Activated CD4-positive, alpha-beta T cell treated with anti-CD3 and anti-CD28 coated beads for 4 hours (primary cell): Measurements from ENCODE around the gene LMTK3.

ENCODE experiments used
- DNase-seq, 2 donors: peaks; one replicate each; pipeline ENCODE4 v3.0.0-alpha.2; 2020

Gene LMTK3

DNA sequence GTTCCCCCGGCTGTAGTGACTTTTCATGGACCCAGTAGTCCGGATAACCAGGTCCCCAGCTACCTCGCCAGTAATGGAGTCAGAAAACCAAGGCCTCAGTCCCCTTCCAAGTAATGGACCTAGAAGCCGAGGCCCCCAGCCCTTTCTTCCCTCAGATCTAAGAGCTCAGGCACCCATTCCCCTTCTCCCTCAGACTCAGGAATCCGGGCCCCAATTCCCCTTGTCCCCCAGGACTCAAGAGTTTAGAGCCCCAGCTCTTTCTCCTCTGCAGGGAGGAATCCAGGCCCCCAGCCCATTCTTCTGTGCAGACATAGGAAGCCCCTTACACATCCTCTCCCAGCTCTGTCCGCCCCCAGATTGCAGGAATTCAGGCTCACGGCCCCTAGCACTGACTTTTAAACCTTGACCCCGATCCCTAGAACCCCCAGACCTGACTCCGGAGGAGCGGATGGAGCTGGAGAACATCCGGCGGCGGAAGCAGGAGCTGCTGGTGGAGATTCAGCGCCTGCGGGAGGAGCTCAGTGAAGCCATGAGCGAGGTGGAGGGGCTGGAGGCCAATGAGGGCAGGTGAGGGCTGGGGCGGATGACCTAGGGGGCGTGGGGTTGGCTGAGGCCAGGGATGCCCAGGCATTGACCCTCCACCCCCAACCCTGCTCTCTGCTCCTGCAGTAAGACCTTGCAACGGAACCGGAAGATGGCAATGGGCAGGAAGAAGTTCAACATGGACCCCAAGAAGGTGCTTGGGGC lies 41.5 kb downstream of the LMTK3 start:
- no peak for DNase-seq

DNA sequence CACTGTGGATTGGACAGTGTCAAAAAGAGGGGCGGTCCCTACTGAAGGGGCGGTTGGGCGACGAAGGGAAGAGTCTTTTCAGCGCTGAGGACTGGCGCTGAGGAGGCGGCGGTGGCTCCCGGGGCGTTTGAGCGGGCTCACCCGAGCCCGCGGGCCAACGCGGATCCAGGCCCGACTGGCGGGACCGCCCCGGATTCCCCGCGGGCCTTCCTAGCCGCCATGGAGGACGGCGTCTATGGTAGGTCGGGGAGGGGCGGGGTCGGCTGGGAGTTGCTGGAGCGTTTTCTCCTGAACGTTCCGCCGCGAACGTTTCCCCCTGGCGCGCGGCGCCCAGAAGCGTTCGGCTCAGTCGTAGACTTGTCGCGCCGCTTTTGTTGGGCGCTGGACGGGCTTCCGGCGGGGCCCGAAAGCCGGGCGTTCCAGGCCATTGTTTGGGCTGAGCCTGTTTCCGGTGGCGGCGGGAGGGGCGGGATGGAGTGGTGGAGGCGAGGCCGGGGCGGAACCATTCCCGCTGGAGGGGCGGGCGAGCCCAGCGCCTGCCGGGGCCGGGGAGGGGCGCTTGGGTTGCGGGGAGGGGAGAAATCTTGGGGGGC lies 42.2 kb downstream of the LMTK3 start, which contains the start of gene CYTH2:
Gene CYTH2, plus strand, starts transcription at position 81 of the 593 bp plus-strand sequence. Its CDS starts 139 bp downstream, at position 220.
- peak; percentile 54 to 56 for DNase-seq

DNA sequence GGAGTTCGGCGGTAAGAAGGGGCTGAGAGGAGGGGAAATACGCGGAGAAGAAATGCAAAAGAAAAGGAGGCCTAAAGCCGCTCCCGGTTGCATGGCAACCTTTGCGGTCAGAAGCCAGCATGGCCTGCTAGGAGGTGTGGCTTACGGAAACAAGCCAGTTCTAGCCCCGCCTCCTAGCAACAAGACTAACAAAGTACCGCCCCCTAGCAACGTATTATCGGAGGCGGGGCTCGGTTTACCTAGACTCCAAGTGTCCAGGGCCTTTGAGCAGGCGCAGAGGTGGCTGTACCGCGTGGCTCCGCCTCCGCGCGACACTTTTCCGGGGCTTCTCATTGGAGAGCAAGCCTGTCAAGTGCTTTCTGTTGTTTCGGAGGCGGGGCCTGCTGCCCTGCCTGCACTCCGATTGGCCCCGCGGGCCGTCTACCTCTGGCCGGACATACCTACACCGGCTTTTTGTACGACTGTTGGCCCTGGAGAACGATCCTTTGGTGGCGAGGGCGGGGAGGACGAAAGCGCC lies 42.8 kb downstream of the LMTK3 start:
- peak; percentile 99 for DNase-seq

DNA sequence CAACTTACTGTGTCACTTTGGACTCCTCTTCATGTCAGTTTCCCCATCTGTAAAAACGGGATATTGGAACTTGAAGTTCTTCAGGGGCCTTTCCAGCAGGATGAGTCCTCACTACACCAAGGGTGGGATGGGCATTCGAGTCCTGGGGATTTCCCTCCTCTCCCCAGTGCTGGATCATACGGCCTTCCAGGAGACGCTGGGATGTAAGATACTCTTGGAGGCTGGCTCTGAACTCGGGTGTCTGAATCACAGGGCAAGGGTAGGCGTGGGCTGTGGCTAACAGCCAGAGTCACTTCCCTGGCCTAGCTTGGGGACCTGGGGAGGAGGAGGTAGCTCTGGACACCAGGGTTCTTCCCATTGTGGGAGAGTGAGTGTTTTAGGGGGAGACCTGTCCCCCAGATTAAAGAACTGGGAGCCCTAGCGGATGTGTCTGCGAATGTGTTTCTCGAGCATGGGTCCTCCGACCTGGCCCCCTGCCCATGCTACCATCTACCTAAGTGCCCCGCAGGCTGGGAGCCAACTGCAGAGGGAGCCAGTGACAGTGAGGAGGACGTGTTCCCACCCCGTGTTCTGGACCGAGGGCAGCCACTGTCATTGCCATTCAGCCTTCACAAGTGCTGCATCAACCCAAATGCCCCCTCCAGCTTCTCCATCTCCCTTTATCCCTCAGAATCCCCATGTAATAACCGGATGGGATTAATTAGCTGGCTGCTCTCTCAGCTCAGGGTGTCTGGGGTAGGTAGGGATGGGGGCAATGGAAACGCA lies 44.9 kb downstream of the LMTK3 start:
- no peak for DNase-seq

DNA sequence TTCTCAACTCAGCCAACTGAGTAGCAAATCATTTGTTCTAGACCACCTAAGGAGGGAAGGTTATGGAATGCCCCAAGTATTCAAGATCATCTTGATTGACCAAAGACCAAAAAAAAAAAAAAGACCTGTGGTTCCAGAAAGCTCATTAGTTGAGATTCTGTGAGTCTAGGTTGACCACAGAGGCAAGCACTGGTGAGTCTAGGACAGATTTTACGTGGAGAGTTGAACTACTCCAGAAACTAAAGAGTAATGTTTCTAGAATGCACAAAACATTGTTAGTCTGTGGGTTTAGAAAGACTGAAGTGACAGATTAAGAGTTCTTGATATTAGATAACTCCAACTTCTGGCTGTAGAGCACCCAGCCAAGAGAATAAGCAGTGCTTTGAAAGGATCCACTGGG lies 46.4 kb downstream of the LMTK3 start:
- DNase-seq: no peak

DNA sequence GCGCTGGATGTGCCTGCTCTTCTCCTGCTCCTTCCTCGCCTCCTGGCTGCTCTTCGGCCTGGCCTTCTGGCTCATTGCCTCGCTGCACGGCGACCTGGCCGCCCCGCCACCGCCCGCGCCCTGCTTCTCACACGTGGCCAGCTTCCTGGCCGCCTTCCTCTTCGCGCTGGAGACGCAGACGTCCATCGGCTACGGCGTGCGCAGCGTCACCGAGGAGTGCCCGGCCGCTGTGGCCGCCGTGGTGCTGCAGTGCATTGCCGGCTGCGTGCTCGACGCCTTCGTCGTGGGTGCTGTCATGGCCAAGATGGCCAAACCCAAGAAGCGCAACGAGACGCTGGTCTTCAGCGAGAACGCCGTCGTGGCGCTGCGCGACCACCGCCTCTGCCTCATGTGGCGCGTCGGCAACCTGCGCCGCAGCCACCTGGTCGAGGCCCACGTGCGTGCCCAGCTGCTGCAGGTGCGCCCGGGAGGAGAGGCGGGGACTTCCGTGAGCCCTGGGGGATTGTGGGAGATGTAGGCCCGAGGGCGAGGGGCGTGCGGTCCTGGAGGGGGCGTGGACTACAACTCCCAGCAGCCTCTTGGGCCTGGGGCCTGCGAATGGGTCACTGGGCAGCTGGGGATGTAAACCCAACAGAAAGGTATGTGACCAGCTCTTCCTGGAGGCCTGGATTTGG lies 49.5 kb downstream of the LMTK3 start:
- no peak for DNase-seq

DNA sequence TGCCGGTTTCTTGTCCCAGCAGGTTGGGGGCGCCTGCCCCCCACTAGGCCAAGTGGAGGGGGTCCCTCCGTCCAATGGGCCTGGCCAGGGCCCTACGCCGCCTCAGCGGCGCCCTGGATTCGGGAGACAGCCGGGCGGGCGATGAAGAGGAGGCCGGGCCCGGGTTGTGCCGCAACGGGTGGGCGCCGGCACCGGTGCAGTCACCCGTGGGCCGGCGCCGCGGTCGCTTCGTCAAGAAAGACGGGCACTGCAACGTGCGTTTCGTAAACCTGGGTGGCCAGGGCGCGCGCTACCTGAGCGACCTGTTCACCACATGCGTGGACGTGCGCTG lies 50.0 kb downstream of the LMTK3 start:
- DNase-seq: no peak

DNA sequence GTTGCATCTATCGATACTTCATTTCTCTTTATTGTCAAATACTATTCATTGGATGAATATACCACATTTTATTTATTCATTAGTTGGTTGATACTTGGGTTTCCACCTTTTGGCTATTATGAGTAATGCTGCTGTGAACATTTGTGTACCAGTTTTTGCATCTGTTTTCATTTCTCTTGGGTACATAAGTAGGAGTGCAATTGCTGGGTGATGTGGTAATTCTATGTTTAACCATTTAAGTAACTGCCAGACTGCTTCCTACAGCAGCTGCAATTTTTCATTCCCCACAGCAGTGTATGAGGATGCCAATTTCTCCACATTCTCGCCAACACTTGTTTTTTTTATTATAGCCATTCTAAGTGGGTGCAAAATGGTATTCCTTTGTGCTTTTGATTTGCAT lies 53.6 kb downstream of the LMTK3 start:
- DNase-seq: no peak

DNA sequence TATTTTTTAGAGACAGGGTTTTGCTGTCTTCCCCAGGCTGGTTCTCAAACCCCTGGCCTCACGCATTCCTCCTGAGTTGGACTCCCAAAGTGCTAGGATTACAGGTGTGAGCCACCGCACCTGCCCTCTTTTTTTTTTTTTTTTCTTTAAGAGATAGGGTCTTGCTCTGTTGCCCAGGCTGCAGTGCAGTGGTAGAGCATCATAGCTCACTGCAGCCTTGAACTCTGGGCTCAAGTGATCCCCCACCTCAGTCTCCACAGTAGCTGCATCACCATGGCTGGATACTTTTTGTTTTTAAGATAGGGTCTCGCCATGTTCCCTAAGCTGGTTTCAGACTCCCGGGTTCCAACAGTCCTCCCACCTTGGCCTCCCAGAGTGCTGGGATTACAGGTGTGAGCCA lies 54.8 kb downstream of the LMTK3 start:
- DNase-seq: no peak

DNA sequence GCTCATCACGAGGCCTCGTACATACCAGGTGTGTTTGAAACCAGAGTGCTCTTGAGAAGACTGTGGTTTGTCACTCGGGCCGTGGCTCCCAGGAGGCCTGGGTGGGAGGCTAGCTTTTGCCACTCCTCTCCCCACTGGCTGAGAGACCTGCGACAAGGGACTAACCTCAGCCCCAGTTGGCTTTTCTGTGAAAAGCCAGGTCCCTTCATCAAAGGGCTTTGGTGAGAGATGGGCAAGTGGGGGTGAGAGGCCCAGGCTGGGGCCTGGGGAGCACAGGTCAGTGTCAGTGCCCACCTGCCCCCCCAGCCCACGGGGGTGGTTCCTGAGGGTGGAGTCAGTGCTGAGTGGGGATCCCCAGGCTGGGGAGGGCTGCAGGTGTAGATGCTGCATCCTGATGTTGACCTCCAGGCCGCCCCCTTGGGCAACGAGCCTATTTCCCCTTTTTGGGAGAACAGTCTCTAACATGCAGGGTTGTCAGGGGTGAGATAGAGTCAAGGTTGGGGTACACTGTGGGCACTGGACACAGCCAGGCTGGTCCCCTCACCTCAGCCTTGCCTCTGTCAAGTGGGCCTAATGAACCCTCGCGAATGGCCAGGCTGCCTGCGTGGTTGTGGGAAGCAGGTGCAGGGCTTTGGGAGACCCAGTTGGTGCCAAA lies 55.6 kb downstream of the LMTK3 start:
- DNase-seq: no peak

DNA sequence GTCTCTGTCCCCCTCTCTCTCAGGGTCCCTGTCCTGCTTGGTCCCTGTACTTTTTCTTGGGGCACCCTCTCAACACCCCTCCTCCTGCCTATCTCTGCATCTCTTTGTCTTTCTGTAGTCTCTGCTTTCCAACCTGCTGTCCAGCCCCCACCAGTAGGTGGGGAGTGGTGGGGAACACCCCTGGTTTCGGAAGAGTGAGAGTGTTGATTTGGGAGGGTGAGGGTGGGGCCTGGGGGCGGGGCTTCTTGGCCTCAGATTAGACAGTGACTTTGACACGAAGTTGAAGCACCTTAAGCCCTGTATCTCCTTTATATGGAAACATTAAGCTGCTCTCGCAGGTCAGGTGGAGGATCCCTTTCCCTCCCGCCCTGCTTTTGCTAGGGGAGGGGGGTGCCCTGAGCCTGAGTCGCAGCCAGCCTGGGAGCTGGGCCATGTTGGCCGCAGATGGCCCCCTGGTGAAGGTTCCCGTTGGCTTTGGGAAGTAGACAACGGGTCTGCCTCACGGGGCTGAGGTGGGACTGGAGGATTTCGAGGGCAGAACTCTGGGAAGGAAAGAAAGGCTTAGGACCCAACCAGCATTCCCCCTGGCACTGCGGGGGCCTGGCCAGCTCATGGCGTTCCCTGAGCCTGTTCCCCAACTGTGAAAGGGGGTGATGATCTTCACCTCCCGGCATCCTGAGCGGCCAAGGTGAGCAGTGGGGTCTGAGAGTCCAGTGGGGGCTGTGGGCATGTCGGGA lies 56.3 kb downstream of the LMTK3 start, which contains the start of gene KCNJ14:
Gene KCNJ14, plus strand, starts transcription at position 404 of the 737 bp plus-strand sequence. CDS start 6,151 bp downstream, outside the sequence.
- DNase-seq: no peak

DNA sequence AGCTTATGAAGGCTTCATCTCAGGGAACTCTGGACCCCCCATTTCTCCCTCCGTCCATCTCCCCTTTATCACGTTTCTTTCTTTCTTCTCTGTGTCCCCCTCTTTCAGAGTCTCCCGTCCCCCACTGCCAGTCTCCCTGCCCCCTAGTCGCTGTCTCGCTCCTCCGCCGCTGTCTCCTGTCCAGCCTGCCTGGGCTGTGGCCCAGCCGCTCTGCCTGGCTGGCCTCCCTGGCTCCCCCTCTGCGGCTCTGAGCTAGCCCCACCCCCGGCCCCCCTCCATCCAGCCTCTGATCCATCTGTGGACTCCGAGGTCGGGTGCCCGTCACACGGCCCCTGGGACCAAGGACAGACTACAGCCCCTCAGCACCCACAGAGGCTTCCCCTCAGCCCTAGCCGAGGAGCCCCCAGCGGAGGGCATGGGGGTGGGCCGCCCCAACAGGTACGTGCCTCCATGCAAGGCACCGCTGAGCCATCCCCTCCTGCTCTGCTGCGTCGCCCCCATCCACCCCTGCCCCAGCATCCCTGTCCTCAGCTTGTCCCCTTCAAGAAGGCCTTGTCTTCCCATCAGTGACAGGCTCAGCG lies 57.4 kb downstream of the LMTK3 start:
- DNase-seq: no peak

DNA sequence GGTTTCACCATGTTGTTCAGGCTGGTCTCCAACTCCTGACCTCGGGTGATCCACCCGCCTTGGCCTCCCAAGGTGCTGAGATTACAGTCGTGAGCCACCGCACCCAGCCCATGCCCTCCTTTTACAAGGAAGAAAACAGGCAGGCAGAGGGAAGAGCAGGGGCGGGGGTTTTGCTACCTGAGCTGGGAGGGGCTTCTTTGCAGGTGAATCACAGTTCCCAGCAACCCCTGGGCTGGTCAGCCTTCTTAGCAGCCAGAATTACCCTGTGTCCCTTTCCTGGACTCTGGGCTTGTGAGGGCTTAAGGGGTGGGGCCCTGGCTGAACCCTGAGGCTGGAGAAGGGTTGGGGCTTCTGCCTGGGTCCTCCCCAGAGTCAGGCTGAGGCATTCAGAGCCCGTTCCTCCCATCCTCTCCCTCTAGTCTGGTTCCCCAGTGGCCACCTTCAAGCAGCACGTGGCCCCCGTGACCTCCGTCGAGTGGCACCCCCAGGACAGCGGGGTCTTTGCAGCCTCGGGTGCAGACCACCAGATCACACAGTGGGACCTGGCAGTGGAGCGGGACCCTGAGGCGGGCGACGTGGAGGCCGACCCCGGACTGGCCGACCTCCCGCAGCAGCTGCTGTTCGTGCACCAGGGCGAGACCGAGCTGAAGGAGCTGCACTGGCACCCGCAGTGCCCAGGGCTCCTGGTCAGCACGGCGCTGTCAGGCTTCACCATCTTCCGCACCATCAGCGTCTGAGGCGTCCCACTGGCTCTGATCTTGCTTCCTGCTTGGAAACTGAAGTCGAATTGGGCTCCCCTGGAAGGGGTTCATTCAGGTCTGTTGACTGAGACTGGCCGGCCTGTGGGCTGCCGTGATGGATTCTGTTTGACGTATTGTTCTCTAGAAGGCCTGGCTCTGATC lies 59.1 kb downstream of the LMTK3 start:
- DNase-seq: no peak

DNA sequence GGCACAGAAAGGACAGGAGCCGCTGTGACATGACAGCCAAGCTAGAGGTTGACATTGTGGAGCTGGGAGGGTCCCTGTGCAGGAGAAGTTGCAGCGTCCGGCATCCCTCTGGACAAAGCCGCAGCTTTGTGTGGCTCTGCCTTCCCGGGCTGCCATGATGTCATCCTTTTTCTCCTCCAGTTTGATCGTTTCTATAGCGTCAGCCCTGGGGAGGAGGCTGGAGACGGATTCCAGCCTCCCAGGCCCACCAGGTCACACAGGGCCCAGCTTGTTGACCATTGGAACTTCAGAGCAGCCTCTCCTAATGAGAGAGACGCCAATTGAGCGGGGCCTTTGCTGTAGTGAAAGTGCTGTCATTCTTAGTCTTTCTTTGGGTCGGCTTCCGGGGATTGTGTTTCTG lies 60.0 kb downstream of the LMTK3 start:
- DNase-seq: no peak

DNA sequence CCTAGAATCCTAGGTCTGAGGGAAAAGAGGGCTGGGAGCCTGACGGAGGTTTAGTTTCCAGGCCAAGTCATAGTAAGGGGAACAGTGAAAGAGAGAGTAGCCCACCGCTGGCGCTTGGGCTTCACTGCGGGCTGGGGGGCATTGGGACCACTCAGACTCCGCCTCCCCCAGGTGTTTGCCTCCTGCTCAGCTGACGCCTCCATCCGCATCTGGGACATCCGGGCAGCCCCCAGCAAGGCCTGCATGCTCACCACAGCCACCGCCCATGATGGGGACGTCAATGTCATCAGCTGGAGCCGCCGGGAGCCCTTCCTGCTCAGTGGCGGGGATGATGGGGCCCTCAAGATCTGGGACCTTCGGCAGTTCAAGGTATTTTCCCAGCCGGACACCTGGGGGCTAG lies 60.8 kb downstream of the LMTK3 start:
- no peak for DNase-seq

DNA sequence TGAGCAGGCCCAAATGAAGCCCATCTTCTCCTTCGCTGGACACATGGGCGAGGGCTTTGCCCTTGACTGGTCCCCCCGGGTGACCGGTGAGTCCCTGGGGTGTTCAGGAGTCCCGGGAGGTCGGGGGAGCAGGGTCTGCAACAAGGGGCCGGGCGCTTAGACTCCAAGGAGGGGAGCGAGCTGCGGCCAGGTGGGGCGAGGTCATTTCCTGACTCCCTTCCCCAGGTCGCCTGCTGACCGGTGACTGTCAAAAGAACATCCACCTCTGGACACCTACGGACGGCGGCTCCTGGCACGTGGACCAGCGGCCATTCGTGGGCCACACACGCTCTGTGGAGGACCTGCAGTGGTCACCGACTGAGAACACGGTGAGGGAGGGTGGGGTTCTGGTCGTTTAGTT lies 61.2 kb downstream of the LMTK3 start:
- DNase-seq: no peak

DNA sequence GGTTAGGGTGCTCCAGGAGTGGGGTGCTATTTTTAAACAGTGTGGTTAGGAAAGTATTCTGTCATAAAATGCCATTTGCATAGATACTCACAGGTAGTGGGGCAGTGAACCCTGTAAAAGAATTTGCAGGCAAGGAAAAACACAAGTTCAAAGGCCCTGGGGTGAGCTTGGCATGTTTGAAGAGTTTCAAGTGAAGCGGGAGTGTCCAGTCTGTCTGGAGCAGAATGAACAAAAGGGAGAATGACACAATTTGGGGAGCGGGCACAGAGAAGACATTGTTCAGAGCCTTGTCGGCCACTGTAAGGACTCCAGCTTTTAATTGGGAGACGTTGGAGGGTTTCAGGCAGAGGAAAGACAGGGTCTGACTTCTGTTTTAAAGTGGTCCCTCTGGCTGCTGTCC lies 63.1 kb downstream of the LMTK3 start:
- DNase-seq: no peak

DNA sequence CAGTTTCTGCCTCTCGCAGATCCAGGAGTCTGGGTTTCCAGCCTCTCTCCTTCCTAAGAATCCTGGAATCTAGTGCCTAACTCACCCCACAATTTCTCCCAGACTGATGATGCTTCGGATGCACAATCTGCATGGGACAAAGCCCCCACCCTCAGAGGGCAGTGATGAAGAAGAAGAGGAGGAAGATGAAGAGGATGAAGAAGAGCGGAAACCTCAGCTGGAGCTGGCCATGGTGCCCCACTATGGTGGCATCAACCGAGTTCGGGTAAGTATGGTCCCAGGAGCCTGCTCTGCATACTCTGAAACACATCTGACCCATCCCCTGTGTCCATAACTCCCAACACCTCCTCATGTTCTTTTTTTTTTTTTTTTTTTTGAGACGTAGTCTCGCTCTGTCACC lies 65.1 kb downstream of the LMTK3 start:
- no peak for DNase-seq

DNA sequence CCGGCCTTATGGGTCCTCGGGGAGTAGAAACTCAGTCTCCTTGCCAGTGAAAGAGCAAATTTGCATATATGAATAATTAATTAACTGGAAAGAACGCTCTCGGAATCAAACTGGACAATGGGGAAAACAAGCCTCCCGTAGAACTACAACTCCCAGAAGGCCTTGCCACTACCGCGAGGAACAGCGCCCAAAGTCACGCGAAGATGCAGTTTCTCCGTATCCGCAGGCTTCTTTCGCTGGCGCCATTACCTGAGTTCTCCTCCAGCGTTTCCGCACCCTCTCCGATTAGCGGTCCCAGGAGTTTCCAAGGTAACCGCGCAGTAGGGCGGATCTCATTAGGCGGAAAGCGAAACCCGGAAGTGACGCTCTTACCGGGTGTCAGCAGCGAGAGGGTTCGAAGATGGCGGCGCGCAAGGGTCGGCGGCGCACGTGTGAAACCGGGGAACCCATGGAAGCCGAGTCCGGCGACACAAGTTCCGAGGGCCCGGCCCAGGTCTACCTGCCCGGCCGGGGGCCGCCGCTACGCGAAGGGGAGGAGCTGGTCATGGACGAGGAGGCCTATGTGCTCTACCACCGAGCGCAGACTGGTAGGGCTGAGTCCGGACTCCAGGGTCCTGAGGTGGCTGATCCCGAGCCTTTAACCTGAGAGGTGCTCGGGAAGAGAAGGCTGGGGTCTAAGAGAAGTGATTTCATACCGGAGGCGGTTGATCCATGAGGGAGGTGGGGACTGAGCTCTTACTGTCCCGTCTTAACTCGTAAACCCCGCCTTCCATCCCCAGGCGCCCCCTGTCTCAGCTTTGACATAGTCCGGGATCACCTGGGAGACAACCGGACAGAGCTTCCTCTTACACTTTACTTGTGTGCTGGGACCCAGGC lies 65.8 kb downstream of the LMTK3 start, which contains the start of gene GRWD1:
Gene GRWD1, plus strand, starts transcription at position 378 of the 876 bp plus-strand sequence. Its CDS starts 23 bp downstream, at position 401.
- DNase-seq: peak; percentile 94
